CD4-positive, alpha-beta T cell (primary cell): ENCODE data around the gene DAPK3. TPM values are rescaled to one million over a fixed set of nuclear protein-coding genes. Genes with fewer than 3 reads are reported as not detected.
A peak's percentile ranks its signal among the peaks of the same experiment; 100 is the strongest.

Experiments used
- ATAC-seq: fragments of 200-7000 bp; cut with Tn5 transposase; one replicate; pipeline ENCODE4 v1.10.0; 2022; ENCODE audit warnings: mild to moderate bottlenecking; ENCODE audit not compliant: poor library complexity
- CTCF ChIA-PET: fragments of 350-600 bp; sonication (Branson Sonifier 250); formaldehyde crosslinking; loops from one replicate; lab custom pipeline; 2021; ENCODE audit warnings: antibody characterized with exemption, inconsistent platforms; lab: Charles Lee
- POLR2A ChIA-PET: fragments of 350-600 bp; sonication (Branson Sonifier 250); formaldehyde crosslinking; loops from one replicate; lab custom pipeline; 2021; ENCODE audit warnings: antibody characterized with exemption, inconsistent platforms; lab: Charles Lee
- DNase-seq, 14 experiments: peaks; one replicate each; pipeline ENCODE4 v3.0.0-alpha.2; 2013 to 2020; ENCODE audit warnings: mixed read lengths in 2 of 14
- H3K27ac ChIP-seq, 2 donors: one replicate each; pipeline versions ENCODE4 v1.5.1 to v1.7.0; 2013; ENCODE audit warnings: low read length in 2 of 2, low read depth in 1 of 2, mild to moderate bottlenecking in 1 of 2
- H3K27me3 ChIP-seq, 2 experiments: 1 replicate in 1 of 2; 2 replicates in 1 of 2; pipeline versions ENCODE4 v1.6.1 to v1.7.0; 2013; ENCODE audit warnings: low read length in 2 of 2, control low read depth in 1 of 2, mild to moderate bottlenecking in 1 of 2, moderate library complexity in 1 of 2; ENCODE audit not compliant: insufficient read depth in 2 of 2, control insufficient read depth in 1 of 2
- H3K36me3 ChIP-seq: one replicate; pipeline ENCODE4 v1.6.1; 2013; ENCODE audit warnings: low read length, control low read depth; ENCODE audit not compliant: insufficient read depth
- H3K4me1 ChIP-seq: one replicate; pipeline ENCODE4 v1.6.1; 2013; ENCODE audit warnings: low read length, control low read depth; ENCODE audit not compliant: insufficient read depth
- H3K4me3 ChIP-seq: one replicate; pipeline ENCODE4 v1.5.1; 2013; ENCODE audit warnings: mild to moderate bottlenecking, low read length, moderate library complexity
- H3K9me3 ChIP-seq, 2 experiments: 1 replicate in 1 of 2; 2 replicates in 1 of 2; pipeline versions ENCODE4 v1.6.1 to v1.7.0; 2013; ENCODE audit warnings: low read length in 2 of 2, mild to moderate bottlenecking in 2 of 2, control low read depth in 1 of 2, moderate library complexity in 1 of 2; ENCODE audit not compliant: control insufficient read depth in 1 of 2, insufficient read depth in 1 of 2
- H3K27ac Mint-ChIP-seq: one replicate; pipeline ENCODE4 v1.8.0; 2020; ENCODE audit warnings: mixed read lengths
- H3K27me3 Mint-ChIP-seq: one replicate; pipeline ENCODE4 v1.8.0; 2021; ENCODE audit warnings: mixed read lengths
- H3K36me3 Mint-ChIP-seq: one replicate; pipeline ENCODE4 v1.8.0; 2021; ENCODE audit warnings: low read depth, mixed read lengths
- H3K4me1 Mint-ChIP-seq: one replicate; pipeline ENCODE4 v1.8.0; 2021; ENCODE audit warnings: low read depth, mixed read lengths
- H3K4me3 Mint-ChIP-seq: one replicate; pipeline ENCODE4 v1.8.0; 2020; ENCODE audit warnings: mild to moderate bottlenecking, mixed read lengths
- H3K9me3 Mint-ChIP-seq: one replicate; pipeline ENCODE4 v1.8.0; 2020; ENCODE audit warnings: mixed read lengths
- CTCF ChIP-seq: fragments of 200-600 bp; IDR thresholded peaks from one replicate; pipeline ENCODE4 v1.8.0; 2022; ENCODE audit warnings: antibody characterized with exemption, mild to moderate bottlenecking
- intact Hi-C, 2 experiments: fragments of 100-400 bp; cut with DNase I in 1 of 2; cut with micrococcal nuclease in 1 of 2; formaldehyde crosslinking; loops; one replicate each; pipeline versions ENCODE4 v1.15.1 to v1.9.0; 2023 to 2025; cut with DNase I, micrococcal nuclease
- total RNA-seq, 174 experiments: library from RNA in 2 of 174; stranded (reverse) in 2 of 174; gene quantifications; one replicate each; pipeline ENCODE4 v1.2.3 and lab custom pipeline; 2021 to 2026

Gene DAPK3
- total RNA-seq, 2 experiments from 2014 or later: 21.1 to 22.9 TPM

- no peak for TF ChIP-seq CTCF
- DNase-seq (peak in 3 of 14 experiments; percentile 17 to 53 (median 25)), ATAC-seq (no peak)
- peaks cover 0 to 13% of the 10 kb centered on the region in 2 experiments for H3K9me3 ChIP-seq
- intact Hi-C loops: no loop called here
- H3K36me3 ChIP-seq: peaks cover 72% of the 10 kb centered on the region
- Mint-ChIP-seq H3K27ac (no peak overlapping the region), H3K4me3 (no peak overlapping the region), H3K27me3 (no peaks in the 10 kb centered on the region), H3K4me1 (peaks cover 5% of the 10 kb centered on the region), H3K36me3 (peaks cover 69% of the 10 kb centered on the region), H3K9me3 (no peaks in the 10 kb centered on the region)
- H3K27ac ChIP-seq: no peak overlapping the region
- ChIA-PET POLR2A (interaction anchor here (0.6 to 2.4 kb wide), 4 partner anchors 7 to 813 kb away, joined by 3 to 9 read pairs (median 3); partner anchors contain the start of gene EEF2), CTCF (no interaction called here)
- no peak overlapping the region for H3K4me3 ChIP-seq
- H3K4me1 ChIP-seq: peaks cover 27% of the 10 kb centered on the region
- H3K27me3 ChIP-seq: peaks cover 0 to 3% of the 10 kb centered on the region in 2 experiments
Measured at GRCh38 chr19:3977242-3978143, 6.6 kb upstream of the DAPK3 start.

DNA sequence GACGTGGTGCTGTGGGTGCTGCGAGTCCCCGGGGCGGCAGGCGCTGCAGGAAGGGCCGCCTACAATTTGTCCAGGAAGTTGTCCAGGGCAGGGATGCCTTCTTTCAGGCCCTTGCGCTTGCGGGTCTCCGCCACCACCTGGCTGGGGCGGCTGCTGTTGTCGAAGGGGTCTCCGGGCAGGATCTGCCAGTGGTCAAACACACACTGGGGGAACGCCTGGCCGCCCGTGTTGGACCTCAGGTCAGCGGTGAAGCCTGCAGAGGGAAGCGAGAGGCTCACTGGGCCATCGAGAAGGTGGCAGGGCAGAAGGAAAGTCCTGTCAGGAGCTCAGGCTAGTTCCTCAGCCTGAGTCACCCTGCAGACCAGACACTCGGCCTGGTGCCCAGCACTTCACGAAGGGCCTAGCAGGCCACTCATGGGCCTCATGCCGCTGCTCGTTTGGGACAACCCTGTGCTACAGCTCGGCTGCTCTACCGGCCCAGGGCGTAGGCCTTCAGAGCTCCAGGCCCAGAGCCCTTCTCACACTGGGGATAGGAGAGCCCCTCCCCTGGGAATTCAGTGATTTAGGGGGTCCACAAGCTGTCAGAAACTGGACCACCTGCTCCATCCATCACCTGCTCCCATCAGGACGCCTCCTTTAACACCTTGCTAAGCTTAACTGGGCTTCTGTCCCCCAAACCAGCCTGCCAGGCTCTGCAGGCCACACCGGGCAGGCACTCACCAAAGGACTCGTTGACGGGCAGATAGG, 5.8 kb upstream of the DAPK3 start:
- H3K36me3 Mint-ChIP-seq: peaks cover 61% of the 10 kb centered on the region
- H3K4me1 Mint-ChIP-seq: peaks cover 5% of the 10 kb centered on the region
- ATAC-seq (no peak), DNase-seq (peak in 2 of 14 experiments; percentile 6 to 17)
- intact Hi-C loops: no loop called here
- H3K4me3 Mint-ChIP-seq: peak overlapping the region; percentile 60
- H3K27me3 Mint-ChIP-seq: no peaks in the 10 kb centered on the region
- no peak for TF ChIP-seq CTCF
- ChIA-PET CTCF (no interaction called here), POLR2A (interaction anchor here (0.6 to 2.4 kb wide), 4 partner anchors 8 to 814 kb away, joined by 3 to 9 read pairs (median 3); partner anchors contain the start of gene EEF2)
- peaks cover 25% of the 10 kb centered on the region for H3K4me1 ChIP-seq
- H3K27ac ChIP-seq: no peak overlapping the region
- H3K4me3 ChIP-seq: no peak overlapping the region
- H3K36me3 ChIP-seq: peaks cover 64% of the 10 kb centered on the region
- H3K27ac Mint-ChIP-seq: peak overlapping the region; percentile 49
- H3K9me3 ChIP-seq: peaks cover 0 to 13% of the 10 kb centered on the region in 2 experiments
- peaks cover 0 to 3% of the 10 kb centered on the region in 2 experiments for H3K27me3 ChIP-seq
- H3K9me3 Mint-ChIP-seq: no peaks in the 10 kb centered on the region

- H3K36me3 ChIP-seq: peaks cover 54% of the 10 kb centered on the region
- H3K27me3 Mint-ChIP-seq: no peaks in the 10 kb centered on the region
Measured at GRCh38 chr19:3975637-3976087, 4.8 kb upstream of the DAPK3 start.

More at GRCh38 chr19:3975637-3976087, 4.8 kb upstream of the DAPK3 start:
- CTCF ChIA-PET: interaction anchor here (0.8 kb wide), 1 partner anchor 12 kb away, joined by 3 read pairs; no protein-coding TSS in a partner anchor
- no peak for TF ChIP-seq CTCF
- Histone ChIP-seq H3K9me3 (peaks cover 0 to 10% of the 10 kb centered on the region in 2 experiments), H3K27ac (no peak overlapping the region), H3K4me1 (peaks cover 24% of the 10 kb centered on the region), H3K27me3 (peaks cover 0 to 3% of the 10 kb centered on the region in 2 experiments), H3K4me3 (no peak overlapping the region)
- DNase-seq (no peak), ATAC-seq (no peak)
- H3K4me3 Mint-ChIP-seq: peak overlapping the region; percentile 60
- H3K9me3 Mint-ChIP-seq: no peaks in the 10 kb centered on the region
- POLR2A ChIA-PET: interaction anchor here (0.7 to 2.4 kb wide), 4 partner anchors 8 to 14 kb away, joined by 3 to 9 read pairs (median 6); partner anchors contain the start of gene EEF2
- H3K27ac Mint-ChIP-seq: peak overlapping the region; percentile 49
- H3K4me1 Mint-ChIP-seq: peaks cover 11% of the 10 kb centered on the region
- intact Hi-C loops: no loop called here
- peaks cover 56% of the 10 kb centered on the region for H3K36me3 Mint-ChIP-seq
